Kasumi-1 (cell line): ENCODE data around the gene XBP1.
A peak's percentile ranks its signal among the peaks of the same experiment; 100 is the strongest.
"Not testable (repeated sequence)": the region's sequence is repeated elsewhere in the genome, so short reads cannot be mapped to it uniquely, and the experiment has no call there.

Experiments
- DNase-seq, 2 experiments: peaks; one replicate each; lab custom pipeline; 2025; lab: John Stamatoyannopoulos, UW

The XBP1 gene

DNA sequence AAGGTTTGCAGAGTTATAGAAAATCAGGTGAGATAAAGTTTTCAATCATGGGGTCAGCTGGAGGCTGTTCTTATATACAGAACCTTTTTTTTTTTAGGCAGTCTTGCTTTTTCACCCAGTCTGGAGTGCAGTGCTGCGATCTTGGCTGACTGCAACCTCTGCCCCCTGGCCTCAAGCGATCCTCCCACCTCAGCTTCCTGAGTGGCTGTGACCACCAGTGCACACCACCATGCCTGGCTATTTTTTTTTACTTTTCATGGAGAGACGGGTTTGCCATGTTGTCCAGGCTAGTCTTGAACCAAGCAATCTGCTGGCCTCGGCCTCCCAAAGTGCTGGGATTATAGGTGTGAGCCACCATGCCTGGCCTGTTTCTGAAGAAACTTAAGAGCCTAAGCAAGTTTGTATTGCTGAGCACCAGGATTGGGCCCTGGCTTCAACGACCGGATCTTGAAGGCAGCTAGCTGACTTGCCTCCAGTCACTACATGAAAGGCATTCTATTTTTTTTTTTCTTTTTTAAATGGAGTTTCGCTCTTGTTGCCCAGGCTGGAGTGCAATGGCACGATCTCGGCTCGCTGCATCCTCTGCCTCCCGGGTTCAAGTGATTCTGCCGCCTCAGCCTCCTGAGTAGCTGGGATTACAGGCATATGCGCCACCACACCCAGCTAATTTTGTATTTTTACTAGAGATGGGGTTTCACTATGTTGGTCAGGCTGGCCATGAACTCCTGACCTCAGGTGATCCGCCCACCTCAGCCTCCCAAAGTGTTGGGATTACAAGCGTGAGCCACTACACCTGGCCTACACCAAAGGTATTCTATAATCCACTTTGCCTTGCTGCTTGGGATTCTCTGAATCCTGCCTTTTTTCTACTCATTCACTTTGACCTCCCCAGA, 7.6 kb downstream of the XBP1 start:
- peak in 1 of 2 experiments; percentile 30 for DNase-seq

DNA sequence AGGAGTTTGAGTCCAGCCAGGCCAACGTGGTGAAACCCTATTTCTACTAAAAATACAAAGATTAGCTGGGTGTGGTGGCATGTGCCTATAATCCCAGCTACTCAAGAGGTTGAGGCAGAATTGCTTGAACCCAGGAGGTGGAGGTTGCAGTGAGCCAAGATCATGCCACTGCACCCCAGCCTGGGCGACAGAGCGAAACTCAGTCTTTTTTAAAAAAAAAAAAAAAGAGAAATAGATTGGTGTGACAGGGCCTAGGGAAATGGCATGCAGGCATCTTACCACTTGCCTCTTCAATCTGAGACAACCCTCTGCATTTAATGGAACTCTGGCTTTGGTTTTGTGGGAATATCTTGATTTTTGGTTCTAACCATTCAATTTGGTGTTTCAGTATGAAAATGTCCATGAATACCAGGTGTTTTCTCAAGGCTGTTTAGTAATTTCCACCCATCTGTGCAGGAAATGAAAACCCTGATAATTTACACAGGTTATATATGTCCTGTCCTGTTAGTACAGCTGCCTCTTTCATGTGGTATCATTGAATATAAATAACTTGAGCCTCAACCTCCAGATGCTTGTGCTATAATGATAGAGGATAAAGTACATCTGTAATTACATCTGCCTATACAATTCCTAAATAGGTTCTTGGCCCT, 8.4 kb downstream of the XBP1 start:
- DNase-seq = no peak

DNA sequence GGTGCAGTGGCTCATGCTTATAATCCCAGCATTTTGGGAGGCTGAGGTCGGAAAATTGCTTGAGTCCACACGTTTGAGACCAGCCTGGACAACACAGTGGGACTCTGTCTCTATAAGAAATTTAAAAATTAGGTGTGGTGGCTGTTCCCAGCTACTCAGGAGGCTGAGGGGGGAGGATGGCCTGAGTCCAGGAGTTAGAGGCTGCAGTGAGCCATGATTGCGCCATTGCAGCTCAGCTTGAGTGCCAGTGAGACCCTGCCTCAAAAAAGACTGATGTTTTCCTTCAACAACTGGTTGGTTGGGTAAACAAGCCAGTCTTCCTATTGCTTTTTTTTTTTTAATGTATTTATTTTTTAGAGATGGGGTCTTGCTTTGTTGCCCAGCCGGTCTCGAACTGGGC, 9.2 kb downstream of the XBP1 start:
- no peak for DNase-seq

DNA sequence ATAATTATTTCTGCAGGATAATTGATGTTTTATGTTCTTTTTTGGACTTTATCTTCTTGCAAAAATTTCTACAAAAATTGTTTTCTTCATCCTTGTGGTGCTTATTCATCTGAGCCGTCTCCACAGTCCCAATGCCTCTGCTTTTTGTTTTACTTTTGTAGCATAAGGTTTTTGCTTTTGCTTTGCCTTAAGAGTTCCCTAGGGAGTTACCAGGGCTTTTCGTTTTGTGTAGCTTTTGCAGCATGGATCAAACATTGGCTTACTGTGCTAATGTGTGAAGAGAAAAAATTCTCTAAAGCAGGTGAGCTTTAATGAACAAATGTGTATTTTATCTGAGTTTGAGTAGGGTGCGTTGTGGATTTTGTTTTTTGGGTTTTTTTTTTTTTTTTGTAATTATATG, 11.8 kb downstream of the XBP1 start:
- DNase-seq = no peak

DNA sequence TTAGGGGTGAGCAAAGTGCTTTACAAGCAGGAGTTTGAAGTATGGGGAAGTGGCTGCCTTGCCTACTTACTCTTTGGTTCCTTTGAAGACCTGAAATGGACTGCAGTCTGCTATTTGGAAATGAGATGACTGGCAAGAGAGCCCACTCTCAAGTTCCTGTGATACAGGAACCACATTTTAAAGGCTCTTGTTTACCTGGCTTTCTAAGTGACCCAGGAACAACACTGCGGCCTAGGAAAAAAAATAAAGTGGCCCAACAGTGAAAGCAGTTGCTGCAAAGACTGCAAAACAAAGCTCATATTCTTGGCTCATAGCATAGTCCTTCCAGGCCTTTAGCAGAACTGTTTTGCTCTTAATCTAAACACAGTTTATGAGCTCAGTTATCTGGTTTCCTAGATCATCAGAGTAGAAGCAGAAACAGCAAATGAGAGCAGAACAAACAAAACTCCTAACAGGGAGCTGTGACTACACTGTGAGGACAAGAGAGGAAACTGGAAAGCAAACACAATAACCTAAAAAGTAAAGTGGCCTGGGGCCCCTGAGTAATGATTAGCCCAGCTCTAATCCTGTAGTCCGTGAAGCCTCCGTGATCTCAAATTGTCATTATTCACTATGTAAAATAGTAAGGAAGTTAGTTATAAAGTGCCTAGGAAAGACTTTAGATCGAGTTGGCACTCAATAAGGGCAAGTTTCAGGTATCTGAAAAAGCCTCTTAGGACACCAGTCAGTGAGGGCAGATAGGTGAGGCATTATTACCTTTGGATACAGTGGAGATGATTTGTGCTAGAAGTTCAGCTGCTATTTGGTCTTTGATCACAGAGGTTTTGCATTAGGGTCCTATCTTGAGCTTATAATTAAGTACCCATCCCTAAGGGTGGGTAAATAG, 16.3 kb downstream of the XBP1 start:
- DNase-seq = peak; percentile 30 to 40

DNA sequence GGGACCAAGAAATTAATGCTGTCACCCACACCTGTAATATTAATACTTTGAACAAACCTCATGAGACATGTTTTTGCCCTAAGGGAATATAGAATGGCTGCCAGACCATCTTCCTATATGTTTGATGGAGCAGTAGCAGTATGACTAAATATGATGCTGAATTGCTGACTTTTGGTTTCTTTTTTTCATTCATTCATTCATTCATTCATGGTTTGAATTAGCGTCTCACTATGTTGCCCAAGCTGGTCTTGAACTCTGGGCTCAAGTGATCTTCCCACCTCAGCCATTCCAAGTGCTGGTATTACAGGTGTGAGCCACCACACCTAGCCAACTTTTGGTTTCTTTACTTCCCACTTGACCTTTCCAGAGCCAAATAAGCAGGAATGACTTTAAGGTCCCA, 20.1 kb downstream of the XBP1 start:
- DNase-seq = no peak

DNA sequence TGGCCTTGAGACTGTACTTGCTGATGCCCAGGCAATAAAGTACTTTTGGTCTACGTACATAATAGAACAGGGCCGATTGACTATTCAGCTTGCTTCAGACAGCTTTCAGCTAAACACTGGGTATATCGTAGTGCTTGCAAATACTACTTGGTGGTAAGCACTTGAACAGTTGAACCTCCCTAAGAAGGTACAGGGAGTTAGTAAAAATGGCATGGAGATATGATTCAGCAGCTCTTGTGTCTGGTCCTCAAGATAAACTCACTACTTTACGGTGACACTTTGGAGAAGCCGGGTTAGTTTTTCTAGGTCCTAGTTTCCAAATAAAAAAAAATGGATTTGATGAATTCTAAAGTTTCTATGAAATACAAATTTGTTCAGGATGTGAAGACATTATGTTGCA, 20.5 kb downstream of the XBP1 start:
- no peak for DNase-seq

DNA sequence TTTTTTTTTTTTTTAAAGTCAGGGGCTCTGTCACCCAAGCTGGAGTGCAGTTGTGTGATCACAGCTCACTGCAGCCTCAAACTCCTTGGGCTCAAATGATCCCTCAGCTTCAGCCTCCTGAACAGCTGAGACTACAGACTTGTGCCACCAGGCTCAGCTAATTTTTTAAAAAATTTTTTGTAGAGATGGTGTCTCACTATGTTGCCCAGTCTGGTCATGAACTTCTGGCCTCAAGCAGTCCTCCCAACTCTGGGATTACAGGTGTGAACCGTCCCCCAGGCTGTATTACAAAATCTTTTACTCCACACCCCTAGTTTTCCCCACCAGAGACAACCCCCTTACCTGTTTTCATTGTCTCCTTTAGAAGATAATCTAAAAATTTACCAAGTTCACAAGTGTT, 26.0 kb downstream of the XBP1 start:
- DNase-seq = no peak

DNA sequence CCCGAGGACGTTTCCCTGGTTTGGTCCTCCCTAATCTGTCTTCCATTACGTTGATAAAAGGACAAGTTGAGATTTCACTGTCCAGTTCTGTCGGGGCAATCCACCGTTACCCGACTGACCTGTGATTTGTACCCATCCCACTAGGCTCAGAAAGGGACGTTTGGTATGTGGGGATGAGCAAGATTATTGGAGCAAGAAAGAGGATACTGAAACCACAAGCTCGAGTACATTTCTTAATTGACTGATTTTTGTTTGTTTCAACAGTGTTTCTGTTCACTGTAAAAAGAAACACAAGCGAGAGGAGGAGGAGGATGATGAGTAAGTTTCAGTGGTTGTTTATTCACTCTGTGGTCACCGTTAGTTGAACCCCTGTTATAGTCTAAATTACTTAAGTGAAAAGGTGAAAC, 26.9 kb downstream of the XBP1 start:
- DNase-seq = peak in 1 of 2 experiments; percentile 37

DNA sequence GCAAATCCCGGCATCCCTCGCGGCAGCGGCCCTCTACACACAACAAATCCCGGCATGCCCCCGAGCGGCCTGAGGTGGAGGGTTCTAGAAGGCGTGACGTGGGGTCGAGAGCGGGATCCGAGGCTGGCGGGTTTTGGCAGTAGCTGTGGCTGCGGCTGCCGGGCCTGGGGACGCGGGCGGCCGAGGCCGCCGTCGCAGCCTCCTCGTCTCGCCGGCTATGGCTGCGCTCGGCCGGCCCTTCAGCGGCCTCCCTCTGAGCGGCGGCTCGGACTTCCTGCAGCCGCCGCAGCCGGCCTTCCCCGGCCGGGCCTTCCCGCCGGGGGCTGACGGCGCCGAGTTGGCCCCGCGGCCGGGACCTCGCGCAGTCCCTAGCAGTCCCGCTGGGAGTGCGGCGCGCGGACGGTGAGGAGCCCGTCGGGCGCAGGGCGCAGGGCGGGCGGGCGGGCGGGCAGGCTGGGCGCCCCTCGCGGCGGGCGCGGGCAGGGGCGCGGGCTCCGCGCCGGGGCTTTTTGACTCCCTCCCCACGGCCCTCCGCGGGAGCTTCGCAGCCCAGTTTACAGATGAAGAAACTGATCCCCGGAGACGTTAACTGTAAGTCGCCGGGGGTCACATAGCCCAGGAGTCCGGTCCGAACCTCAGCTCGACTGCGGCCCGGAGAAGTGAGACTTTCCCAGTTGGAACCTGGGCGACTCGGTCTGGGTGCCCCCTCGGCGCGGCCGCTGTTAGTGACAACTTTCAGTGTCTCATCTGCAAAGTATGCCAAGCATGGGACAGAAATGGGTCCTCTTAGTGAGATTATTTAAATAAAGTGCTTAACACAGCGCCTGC, 27.5 kb downstream of the XBP1 start, which contains the start of gene CCDC117:
TSS of gene CCDC117 (plus strand) at position 63 of the 828 bp plus-strand sequence. CDS start at position 218, 155 bp downstream.
- DNase-seq = peak; percentile 95

DNA sequence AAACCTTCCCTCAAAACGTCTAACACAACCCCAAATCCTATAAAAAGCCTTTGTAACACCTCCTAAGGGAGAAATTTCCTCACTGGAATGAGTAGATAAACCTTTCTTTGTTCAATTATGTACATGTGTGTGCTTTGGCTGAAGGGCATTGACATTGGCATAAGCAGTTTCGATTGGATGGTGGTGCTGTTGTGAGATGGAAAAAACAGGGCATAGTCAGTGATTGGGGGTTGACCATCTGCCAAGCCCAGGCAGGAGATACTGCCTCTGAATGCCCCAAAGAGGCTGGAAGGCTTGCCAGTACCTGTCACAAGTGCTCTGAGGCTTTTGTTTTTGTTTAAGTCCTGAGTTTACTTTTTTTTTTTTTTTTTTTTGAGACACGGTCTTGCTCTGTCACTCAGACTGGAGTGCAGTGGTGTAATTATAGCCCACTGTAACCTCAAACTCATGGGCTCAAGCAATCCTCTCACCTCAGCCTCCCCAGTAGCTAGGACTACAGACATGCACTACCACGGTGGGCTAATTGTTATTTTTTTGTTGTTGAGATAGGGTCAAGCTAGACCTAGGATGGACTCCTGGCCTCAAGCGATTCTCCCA, 29.1 kb downstream of the XBP1 start:
- no peak for DNase-seq

DNA sequence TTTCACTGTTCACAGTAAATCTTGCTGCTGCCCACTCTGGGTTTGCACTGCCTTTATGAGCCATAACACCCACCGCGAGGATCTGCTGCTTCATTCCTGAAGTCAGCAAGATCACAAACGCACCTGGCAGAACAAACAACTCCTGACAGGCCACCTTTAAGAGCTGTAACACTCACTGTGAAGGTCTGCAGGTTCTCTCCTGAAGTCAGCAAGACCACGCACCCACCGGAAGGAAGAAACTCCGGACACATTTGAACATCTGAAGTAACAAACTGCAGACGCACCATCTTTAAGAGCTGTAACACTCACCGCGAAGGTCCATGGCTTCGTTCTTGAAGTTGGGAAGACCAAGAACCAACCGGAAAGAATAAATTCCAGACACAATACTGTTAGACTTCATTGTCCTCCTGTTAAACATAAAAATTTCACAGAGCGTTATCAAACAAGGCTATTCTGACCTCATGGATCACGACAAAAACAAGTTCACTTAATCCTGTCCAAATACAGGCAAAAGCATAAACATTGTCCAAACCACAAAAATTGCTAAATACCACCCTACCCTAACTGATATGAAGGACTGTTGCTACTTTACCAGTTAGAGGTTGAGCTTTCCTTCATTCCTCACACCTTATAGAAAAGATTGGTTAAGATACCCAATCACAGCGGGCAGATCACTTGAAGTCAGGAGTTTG, 30.8 kb downstream of the XBP1 start:
- no peak for DNase-seq

DNA sequence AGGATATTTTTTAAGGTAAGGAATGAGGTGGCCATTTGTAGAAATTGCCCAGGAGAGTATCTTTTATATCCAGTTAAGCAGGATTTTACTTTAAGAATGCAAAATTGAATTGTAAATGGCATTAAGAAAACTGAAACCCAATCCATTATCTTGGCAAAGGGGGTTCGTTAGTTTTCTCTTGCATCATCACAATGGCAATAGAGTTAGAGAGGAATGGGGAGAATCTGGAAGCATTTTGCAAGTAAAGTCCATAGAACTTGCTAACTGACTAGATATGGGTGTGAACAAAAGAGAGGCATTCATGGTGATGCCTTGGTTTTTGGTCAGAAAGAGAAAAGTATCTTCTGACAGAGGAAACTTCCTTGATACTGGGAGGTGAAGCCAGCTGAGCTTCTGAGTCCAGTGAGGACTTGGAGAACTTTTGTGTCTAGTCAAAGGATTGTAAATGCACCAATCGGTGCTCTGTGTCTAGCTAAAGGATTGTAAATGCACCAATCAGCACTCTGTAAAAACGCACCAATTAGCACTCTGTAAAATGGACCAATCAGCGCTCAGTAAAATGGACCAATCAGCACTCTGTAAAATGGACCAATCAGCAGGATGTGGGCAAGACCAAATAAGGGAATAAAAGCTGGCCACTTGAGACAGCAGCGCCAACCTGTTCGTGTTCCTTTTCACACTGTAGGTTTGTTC, 31.5 kb downstream of the XBP1 start:
- DNase-seq = no peak

DNA sequence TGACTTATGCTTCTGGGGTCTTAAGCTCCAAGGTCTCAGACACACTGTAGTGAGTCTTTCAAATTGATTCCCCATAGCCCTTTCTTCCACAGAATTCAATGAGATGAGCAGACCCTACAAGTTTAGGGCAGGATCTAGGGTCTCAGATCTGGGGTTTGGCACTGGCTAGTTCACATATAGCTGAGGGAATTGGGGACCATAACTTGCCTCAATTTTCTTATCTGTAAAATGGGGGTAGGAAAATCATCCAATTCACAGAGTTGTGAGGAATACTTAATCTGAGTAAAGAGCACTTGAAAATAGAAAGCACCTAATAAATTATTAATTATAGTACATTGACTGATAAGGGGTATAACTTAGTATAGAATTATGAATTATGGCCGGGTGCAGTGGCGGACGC, 33.7 kb downstream of the XBP1 start:
- DNase-seq = no peak

DNA sequence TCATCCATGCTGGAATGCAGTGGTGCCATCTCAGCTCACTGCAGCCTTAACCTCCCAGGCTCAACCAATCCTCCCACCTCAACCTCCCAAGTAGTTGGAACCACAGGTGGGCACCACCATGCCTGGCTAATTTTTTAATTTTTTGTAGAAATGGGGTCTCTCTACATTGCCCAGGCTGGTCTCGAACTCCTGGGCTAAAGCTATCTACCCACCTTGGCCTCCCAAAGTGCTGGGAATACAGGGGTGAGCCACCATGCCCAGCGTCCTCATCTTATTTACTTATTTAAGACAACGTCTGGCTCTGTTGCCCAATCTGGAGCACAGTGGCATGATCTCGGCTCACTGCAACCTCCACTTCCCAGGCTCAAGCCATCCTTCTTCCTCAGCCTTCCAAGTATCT, 38.4 kb downstream of the XBP1 start:
- not testable (repeated sequence) for DNase-seq

DNA sequence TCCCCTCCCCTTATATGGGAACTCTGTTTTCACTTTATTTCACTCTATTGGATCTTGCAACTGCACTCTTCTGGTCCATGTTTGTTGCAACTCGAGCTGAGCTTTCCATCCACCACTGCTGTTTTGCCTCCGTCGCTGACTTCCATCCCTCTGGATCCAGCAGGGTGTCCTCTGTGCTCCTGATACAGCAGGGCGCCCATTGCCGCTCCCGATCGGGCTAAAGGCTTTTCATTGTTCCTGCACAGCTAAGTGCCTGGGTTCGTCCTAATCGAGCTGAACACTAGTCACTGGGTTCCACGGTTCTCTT, 39.0 kb downstream of the XBP1 start:
- DNase-seq = no peak

DNA sequence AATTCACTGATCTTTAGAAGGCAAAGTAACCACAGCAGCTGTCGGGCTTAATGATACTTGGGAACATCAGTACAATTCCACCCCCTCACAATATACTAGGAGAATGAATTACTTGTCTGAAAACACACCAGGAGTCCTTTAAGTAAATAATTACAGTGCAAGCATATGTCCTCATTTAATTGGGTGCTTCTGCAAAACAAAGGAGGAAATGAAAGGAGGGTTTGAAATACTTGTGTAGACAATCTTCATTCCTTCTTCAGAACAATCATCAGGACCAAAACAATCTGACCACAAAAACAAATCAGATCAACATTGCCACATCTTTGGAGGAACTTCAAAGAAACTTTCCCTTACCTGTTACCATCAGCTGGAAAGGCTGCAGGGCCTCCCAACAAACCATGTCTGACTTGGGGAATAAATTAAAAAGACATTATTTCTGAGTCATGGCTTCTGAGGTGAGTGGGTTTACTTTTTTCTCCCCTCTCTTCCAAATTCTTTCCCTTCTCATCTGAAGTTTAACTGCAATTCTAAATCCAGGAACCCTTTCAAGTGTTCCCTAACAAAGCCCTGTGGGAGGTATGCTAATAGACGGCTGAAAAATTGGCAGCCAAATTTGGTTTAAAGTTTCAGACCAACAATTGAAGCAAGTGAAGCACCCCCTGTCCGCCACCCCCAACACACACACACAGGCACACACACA, 40.4 kb downstream of the XBP1 start:
- DNase-seq = no peak

DNA sequence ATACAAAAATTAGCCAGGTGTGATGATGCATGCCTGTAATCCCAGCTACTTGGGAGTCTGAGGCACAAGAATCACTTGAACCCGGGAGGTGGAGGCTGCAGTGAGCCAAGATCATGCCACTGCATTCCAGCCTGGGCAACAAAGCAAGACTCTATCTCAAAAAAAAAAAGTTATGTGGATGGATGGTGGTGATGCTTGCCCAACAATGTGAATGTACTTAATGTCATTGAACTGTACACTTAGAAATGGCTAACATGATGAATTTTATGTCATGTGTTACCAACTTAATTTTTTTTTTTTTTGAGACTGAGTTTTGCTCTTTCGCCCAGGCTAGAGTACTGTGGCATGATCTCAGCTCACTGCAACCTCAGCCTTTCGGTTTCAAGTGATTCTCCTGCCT, 45.9 kb downstream of the XBP1 start:
- not testable (repeated sequence) for DNase-seq

DNA sequence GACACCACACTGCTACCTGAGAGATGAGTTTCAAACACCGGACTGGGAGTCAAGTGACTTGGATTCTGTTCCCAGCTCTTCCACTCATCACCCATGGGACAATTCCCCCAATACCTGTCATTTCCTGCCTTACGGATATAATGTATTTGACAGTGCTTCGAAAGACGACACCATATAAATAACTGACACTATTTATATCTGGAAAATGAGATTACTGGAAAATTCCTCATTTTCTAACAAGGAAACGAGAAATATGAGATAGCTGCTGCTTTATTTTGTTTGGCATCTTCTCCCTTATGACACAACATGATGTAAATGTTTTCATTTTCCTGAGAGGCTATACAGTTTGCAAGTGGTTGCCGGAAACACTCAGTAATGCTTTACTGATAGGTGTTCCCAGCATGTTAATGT, 49.9 kb downstream of the XBP1 start:
- no peak for DNase-seq
